Measurements from ENCODE around the gene VWF. TPM values are rescaled to one million over a fixed set of nuclear protein-coding genes. Genes with fewer than 3 reads are reported as not detected.

Gene VWF
- total RNA-seq: 10 to 100 TPM; 21.1 to 92.5 (median 49.7) TPM

- WGBS, 2 donors: 42 to 54% methylated on average over 4 of the region's 5 CpGs
- peak within 1 kb of the TSS; percentile 8 to 47 (median 32) for H3K4me3 ChIP-seq
- no peaks in the 10 kb centered on the region for H3K36me3 ChIP-seq
- TF ChIP-seq POLR2A (IDR thresholded peaks at IDR 0.05): peak in 2 of 4 donors; percentile 18 to 32
- TF ChIP-seq, protein P1, sequence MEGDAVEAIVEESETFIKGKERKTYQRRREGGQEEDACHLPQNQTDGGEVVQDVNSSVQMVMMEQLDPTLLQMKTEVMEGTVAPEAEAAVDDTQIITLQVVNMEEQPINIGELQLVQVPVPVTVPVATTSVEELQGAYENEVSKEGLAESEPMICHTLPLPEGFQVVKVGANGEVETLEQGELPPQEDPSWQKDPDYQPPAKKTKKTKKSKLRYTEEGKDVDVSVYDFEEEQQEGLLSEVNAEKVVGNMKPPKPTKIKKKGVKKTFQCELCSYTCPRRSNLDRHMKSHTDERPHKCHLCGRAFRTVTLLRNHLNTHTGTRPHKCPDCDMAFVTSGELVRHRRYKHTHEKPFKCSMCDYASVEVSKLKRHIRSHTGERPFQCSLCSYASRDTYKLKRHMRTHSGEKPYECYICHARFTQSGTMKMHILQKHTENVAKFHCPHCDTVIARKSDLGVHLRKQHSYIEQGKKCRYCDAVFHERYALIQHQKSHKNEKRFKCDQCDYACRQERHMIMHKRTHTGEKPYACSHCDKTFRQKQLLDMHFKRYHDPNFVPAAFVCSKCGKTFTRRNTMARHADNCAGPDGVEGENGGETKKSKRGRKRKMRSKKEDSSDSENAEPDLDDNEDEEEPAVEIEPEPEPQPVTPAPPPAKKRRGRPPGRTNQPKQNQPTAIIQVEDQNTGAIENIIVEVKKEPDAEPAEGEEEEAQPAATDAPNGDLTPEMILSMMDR (IDR thresholded peaks at IDR 0.05): no peak
- peaks cover 0 to 29% (median 13%) of the 10 kb centered on the region in 3 donors for H3K4me1 ChIP-seq
- H3K27ac ChIP-seq: peak within 1 kb of the TSS; percentile 43 to 82 (median 60)
- no peaks in the 10 kb centered on the region for H3K27me3 ChIP-seq
- intact Hi-C loops (cut with DNase I): no loop called here
- no peaks in the 10 kb centered on the region for H3K9me3 ChIP-seq
- no peak for DNase-seq
Observed at GRCh38 chr12:6124411-6125309, at the start of gene VWF. Gene VWF (minus strand): TSS chr12:6124670. CDS start chr12:6123196, 1,474 bp downstream.

DNA sequence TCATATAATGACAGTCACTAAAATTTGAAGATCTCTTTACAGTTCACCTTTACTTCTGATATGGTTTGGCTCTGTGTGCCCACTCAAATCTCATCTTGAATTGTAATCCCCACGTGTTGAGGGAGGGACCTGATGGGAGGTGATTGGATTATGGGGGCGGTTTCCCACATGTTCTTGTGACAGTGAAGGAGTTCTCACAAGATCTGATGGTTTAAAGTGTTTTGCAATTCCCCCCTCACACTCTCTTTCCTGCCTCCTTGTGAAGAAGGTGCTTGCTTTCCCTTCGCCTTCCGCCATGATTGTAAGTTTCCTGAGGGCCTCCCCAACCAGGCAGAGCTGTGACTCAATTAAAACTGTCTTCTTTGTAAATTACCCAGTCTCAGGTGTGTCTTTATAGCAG lies 48.4 kb upstream of the VWF start:
- TF ChIP-seq POLR2A (IDR thresholded peaks at IDR 0.05): no peak
- H3K27ac ChIP-seq: peak overlapping the region in 3 of 4 donors; percentile 52 to 72 (median 63)

DNA sequence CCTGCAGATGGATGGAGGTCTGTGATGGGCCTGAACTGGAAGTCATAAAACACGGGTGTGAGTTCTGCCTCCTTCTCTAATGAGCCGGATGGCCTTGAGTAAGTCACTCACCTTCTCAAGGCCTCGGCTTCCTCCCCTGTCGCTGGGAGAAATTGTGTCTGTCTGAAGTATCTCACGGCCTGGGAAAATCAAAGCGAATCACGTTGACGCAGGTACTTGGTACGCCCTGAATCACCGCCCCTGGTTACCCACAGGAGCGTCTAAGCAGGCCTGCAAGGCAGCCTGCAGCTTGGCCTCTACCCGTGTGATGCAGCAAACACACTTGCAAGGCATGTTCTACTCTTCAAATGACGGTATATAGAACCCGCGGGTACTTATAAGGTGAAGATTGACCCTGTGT lies 47.6 kb upstream of the VWF start:
- WGBS, 2 donors: 93 to 98% methylated on average over 7 to 12 of the region's 15 CpGs
- Histone ChIP-seq H3K9me3 (no peaks in the 10 kb centered on the region), H3K4me3 (no peak overlapping the region), H3K36me3 (no peaks in the 10 kb centered on the region), H3K27me3 (no peaks in the 10 kb centered on the region), H3K4me1 (peaks cover 3 to 15% (median 14%) of the 10 kb centered on the region in 3 donors), H3K27ac (peak overlapping the region in 3 of 4 donors; percentile 52 to 72 (median 63))
- intact Hi-C loops (cut with DNase I): no loop called here
- no peak for TF ChIP-seq POLR2A (IDR thresholded peaks at IDR 0.05)
- TF ChIP-seq, protein P1 (IDR thresholded peaks at IDR 0.05): no peak
- DNase-seq: no peak

More for the DNA sequence above, 48.4 kb upstream of the VWF start:
- Histone ChIP-seq H3K27me3 (no peaks in the 10 kb centered on the region), H3K4me1 (peaks cover 0 to 7% (median 6%) of the 10 kb centered on the region in 3 donors), H3K36me3 (no peaks in the 10 kb centered on the region), H3K9me3 (no peaks in the 10 kb centered on the region), H3K4me3 (no peak overlapping the region)
- intact Hi-C loops (cut with DNase I): no loop called here
- WGBS, 2 donors: 58 to 70% methylated on average over 4 of the region's 4 CpGs
- no peak for DNase-seq

- Histone ChIP-seq H3K4me3 (no peak overlapping the region), H3K27me3 (no peaks in the 10 kb centered on the region), H3K4me1 (peaks cover 6 to 20% (median 18%) of the 10 kb centered on the region in 3 donors), H3K36me3 (no peaks in the 10 kb centered on the region), H3K27ac (peak overlapping the region in 2 of 4 donors; percentile 63 to 72), H3K9me3 (no peaks in the 10 kb centered on the region)
- intact Hi-C loops (cut with DNase I): no loop called here
- TF ChIP-seq POLR2A (IDR thresholded peaks at IDR 0.05): no peak
- TF ChIP-seq, protein P1 (IDR thresholded peaks at IDR 0.05): no peak
- no peak for DNase-seq
- WGBS, 2 donors: 70 to 89% methylated on average over 16 to 20 of the region's 21 CpGs
Observed at GRCh38 chr12:6171409-6172015, 47.0 kb upstream of the VWF start.

DNA sequence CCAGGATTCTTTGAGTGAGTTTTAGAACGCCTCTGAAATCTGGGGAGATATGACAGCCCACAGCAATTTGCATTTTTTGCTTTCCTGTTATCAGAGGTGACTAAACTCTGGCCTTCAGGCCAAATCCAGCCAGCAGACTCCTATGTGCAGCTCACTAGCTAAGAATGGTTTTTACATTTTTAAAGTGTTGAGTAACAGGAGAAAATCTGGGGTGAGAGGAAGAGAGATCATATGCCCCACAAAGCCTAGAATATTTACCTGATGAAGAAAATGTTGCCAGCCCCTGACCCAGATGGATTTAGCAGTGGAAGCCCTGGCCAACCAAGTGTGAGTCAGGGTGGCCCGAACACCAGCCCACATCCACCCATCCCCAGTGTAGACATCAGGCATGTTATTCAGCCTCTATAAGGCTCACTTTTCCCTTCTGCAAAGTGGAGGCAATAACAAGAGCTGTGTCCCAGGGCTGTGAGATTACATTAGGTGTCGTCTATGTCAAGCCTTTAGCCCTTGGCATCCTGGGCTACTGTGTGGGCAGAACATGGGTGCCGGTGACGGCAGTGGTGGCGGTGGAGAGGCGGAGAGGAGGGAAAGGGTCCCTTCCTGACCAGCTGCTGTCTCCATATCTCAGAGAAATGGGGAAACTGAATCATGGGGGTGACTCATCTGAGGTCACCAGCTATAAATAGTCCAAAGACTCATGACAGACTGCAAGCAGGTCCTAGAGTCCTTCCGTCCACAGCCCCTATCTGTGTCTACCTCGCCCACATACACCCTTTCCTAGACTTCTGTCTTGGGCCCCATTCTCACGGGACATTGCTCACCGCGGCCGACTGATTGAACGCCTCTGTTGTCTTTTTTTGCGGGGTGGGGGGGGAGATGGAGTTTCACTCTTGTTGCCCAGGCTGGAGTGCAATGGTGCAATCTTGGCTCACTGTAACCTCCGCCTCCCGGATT lies 43.1 kb upstream of the VWF start:
- Histone ChIP-seq H3K27me3 (no peaks in the 10 kb centered on the region), H3K36me3 (no peaks in the 10 kb centered on the region), H3K9me3 (no peaks in the 10 kb centered on the region), H3K27ac (peak overlapping the region; percentile 44 to 91 (median 68)), H3K4me1 (peaks cover 6 to 20% (median 18%) of the 10 kb centered on the region in 3 donors), H3K4me3 (peak overlapping the region in 1 of 4 donors; percentile 6)
- DNase-seq: no peak
- TF ChIP-seq, protein P1 (IDR thresholded peaks at IDR 0.05): no peak
- TF ChIP-seq POLR2A (IDR thresholded peaks at IDR 0.05): peak in 1 of 4 donors; percentile 29
- WGBS, 2 donors: 36 to 46% methylated on average over 10 to 15 of the region's 17 CpGs
- intact Hi-C loops (cut with DNase I): no loop called here
